Rectal smooth muscle tissue (tissue), 1 donor: ENCODE results near the gene SRPRB.

Experiments
- H3K27ac ChIP-seq: one replicate; pipeline ENCODE4 v1.7.0; 2013; ENCODE audit warnings: low read depth, low read length, inconsistent platforms
- H3K27me3 ChIP-seq: one replicate; pipeline ENCODE4 v1.7.0; 2013; ENCODE audit warnings: low read length; ENCODE audit not compliant: control insufficient read depth, insufficient read depth
- H3K36me3 ChIP-seq: one replicate; pipeline ENCODE4 v1.7.0; 2013; ENCODE audit warnings: low read length; ENCODE audit not compliant: control insufficient read depth, insufficient read depth
- H3K4me1 ChIP-seq: one replicate; pipeline ENCODE4 v1.7.0; 2013; ENCODE audit warnings: low read length; ENCODE audit not compliant: control insufficient read depth, insufficient read depth
- H3K4me3 ChIP-seq: one replicate; pipeline ENCODE4 v1.7.0; 2013; ENCODE audit warnings: low read length
- H3K9ac ChIP-seq: one replicate; pipeline ENCODE4 v1.7.0; 2013; ENCODE audit warnings: low read length

Gene SRPRB

DNA sequence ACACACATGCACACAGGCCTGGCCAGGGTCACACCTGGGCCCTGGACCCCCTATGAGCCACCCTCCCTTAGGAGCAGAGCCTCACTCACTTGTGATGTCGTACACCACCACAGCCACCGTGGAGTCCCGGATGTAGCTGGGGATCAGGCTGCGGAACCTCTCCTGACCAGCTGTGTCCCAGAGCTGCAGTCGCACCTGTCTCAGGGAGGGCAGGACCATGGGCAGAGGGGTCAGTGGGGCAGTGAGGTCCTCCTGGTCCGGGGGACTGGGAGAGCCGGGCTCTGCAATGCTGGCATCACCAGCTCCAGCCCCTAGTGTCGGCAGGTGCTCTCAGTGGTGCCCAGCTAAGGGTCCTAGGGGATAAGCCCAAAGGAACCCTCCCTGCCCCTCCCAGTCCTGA is 35.6 kb downstream of the SRPRB start:
- Histone ChIP-seq H3K36me3 (no peaks in the 10 kb centered on the region), H3K4me1 (no peaks in the 10 kb centered on the region), H3K27ac (no peak overlapping the region), H3K9ac (no peak overlapping the region), H3K27me3 (no peaks in the 10 kb centered on the region), H3K4me3 (no peak overlapping the region)

DNA sequence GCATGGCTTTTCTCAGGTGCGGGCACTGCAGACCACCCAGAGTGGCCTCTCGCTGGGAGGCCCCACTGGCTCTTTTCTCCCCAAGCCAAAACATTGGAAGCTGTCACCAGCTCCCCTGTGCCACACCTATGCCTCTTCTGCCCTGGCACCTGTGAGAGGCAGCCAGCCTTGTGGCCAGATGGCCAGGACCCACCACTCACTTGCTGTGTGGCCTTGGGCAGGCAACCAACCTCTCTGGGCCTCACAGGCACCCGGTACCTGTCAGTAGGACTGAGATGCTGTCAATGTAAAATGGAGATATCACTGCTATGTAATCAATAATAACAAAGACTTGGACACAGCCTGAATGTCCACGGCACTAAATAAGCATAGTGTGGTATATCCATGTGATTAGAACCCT is 36.5 kb downstream of the SRPRB start:
- no peaks in the 10 kb centered on the region for H3K4me1 ChIP-seq
- H3K4me3 ChIP-seq: no peak overlapping the region
- no peak overlapping the region for H3K9ac ChIP-seq
- H3K27me3 ChIP-seq: no peaks in the 10 kb centered on the region
- no peaks in the 10 kb centered on the region for H3K36me3 ChIP-seq
- no peak overlapping the region for H3K27ac ChIP-seq

DNA sequence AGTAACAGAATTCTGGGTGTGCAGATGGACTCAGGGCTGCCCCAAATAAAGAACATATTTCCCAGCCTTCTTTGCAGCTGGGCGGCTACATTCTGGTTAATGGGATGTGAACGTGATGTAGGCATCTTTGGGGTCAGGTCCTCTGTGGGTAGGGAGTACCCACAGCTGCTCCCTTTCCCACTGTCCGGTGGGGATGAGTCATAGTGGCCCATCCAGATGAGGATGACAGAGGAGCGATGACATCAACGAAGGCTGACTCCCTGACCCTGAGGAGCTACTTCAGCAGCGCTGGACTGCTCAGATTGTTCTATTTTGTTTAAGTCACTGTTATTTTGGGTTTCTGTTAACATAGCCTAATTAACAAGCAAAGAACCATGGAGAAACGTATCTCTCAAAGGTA is 38.0 kb downstream of the SRPRB start:
- Histone ChIP-seq H3K27ac (no peak overlapping the region), H3K9ac (no peak overlapping the region), H3K4me3 (no peak overlapping the region)

GRCh38 chr3:133845127-133845526 is 39.5 kb downstream of the SRPRB start:
- H3K27me3 ChIP-seq: no peaks in the 10 kb centered on the region
- no peak overlapping the region for H3K4me3 ChIP-seq
- no peak overlapping the region for H3K9ac ChIP-seq
- no peaks in the 10 kb centered on the region for H3K36me3 ChIP-seq
- H3K4me1 ChIP-seq: no peaks in the 10 kb centered on the region
- H3K27ac ChIP-seq: no peak overlapping the region

More for the DNA sequence above, 38.0 kb downstream of the SRPRB start:
- H3K36me3 ChIP-seq: no peaks in the 10 kb centered on the region
- H3K27me3 ChIP-seq: no peaks in the 10 kb centered on the region
- H3K4me1 ChIP-seq: no peaks in the 10 kb centered on the region

DNA sequence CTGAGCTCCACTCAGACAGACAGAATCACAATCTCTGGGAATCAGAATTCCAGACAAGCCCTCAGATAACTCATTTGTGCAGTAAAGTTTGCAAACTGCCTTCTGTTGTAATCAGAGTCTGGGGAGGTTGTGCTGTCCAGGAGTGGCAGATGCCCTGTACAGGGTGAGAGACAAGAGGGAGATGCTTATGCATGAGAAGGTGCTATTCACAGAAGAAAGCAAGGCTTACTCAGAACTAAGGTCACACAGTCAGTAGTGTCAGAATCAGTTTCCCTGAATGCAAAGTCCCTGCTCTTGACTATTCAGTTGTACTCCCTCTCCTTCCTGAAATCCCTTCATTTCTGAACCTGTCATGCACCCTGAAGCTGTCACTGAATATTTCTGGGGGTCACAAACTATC is 43.7 kb downstream of the SRPRB start:
- H3K27me3 ChIP-seq: no peaks in the 10 kb centered on the region
- H3K4me3 ChIP-seq: no peak overlapping the region
- H3K36me3 ChIP-seq: no peaks in the 10 kb centered on the region
- H3K4me1 ChIP-seq: no peaks in the 10 kb centered on the region
- no peak overlapping the region for H3K9ac ChIP-seq
- no peak overlapping the region for H3K27ac ChIP-seq

- no peaks in the 10 kb centered on the region for H3K4me1 ChIP-seq
- no peaks in the 10 kb centered on the region for H3K27me3 ChIP-seq
- no peak overlapping the region for H3K4me3 ChIP-seq
- H3K36me3 ChIP-seq: no peaks in the 10 kb centered on the region
- H3K9ac ChIP-seq: no peak overlapping the region
- no peak overlapping the region for H3K27ac ChIP-seq
These were observed 44.4 kb downstream of the SRPRB start for GRCh38 chr3:133850034-133850433.

- Histone ChIP-seq H3K36me3 (no peaks in the 10 kb centered on the region), H3K9ac (no peak overlapping the region), H3K4me3 (no peak overlapping the region), H3K27me3 (no peaks in the 10 kb centered on the region), H3K27ac (no peak overlapping the region), H3K4me1 (no peaks in the 10 kb centered on the region)
These were observed 45.8 kb downstream of the SRPRB start for GRCh38 chr3:133851266-133851906.

GRCh38 chr3:133851931-133852330 is 46.3 kb downstream of the SRPRB start:
- no peak overlapping the region for H3K9ac ChIP-seq
- H3K4me3 ChIP-seq: no peak overlapping the region
- no peaks in the 10 kb centered on the region for H3K36me3 ChIP-seq
- H3K4me1 ChIP-seq: no peaks in the 10 kb centered on the region
- no peaks in the 10 kb centered on the region for H3K27me3 ChIP-seq
- no peak overlapping the region for H3K27ac ChIP-seq

DNA sequence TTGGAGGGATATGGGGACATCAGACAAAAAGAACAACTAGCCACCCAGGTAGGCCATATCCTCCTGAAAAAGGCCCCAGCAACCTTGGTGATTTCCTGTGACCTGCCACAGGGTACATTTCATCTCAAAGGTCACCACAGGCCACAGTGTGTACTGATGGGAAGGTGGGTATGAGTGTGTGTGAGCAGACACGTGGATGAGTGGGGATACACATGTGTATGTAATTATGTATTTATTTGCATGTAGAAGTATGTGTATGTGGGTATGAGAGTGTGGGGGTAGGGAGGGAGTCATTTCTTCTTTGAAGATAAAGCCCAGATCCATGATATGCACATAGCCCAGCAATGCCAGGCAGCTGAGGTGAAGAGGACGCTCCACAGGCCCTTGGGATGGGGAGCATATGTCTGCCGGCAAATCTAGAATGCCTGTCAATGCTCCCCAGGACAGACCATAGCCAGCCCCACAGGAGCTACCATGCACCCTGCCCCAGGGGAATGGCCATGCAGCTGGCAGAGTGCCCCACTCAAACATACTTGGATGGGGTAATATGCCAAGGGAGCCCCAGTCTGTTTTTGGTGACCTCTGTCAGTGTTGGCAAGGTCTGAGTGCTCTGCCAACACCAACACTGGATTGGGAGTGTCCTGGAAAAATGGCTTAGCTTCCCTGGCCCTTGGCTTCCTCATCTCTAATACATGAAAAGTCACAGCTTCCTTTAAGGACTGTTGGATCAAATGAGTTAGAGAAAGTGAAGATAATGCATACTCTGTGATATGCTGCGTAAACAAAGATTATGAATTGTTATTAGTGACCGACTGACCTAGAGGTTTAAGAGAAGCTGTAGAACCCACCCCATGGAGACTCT is 47.7 kb downstream of the SRPRB start:
- H3K36me3 ChIP-seq: no peaks in the 10 kb centered on the region
- no peaks in the 10 kb centered on the region for H3K4me1 ChIP-seq
- H3K27ac ChIP-seq: no peak overlapping the region
- H3K27me3 ChIP-seq: no peaks in the 10 kb centered on the region
- H3K9ac ChIP-seq: no peak overlapping the region
- H3K4me3 ChIP-seq: no peak overlapping the region

DNA sequence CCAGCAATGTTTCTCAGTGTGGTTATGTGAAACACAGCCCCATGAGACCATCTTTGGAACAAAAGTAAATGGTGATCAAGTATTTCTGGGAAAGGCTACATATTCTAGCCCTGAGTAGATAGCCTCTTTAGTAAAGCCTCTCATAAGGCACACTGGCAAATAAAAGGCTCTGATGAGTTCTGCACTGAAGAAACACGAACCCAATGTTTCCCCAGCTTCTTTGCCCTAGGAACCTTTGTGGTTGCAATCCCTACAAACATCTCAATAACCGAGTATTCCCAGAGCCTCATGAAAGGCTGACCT is 48.3 kb downstream of the SRPRB start:
- Histone ChIP-seq H3K36me3 (no peaks in the 10 kb centered on the region), H3K27ac (no peak overlapping the region), H3K4me3 (no peak overlapping the region), H3K4me1 (no peaks in the 10 kb centered on the region), H3K9ac (no peak overlapping the region), H3K27me3 (no peaks in the 10 kb centered on the region)

- Histone ChIP-seq H3K4me1 (no peaks in the 10 kb centered on the region), H3K9ac (no peak overlapping the region), H3K4me3 (no peak overlapping the region), H3K27ac (no peak overlapping the region), H3K27me3 (no peaks in the 10 kb centered on the region), H3K36me3 (no peaks in the 10 kb centered on the region)
These were observed 48.8 kb downstream of the SRPRB start for GRCh38 chr3:133854264-133855001.

- no peaks in the 10 kb centered on the region for H3K36me3 ChIP-seq
- H3K27me3 ChIP-seq: no peaks in the 10 kb centered on the region
- no peak overlapping the region for H3K27ac ChIP-seq
- no peak overlapping the region for H3K9ac ChIP-seq
- H3K4me1 ChIP-seq: no peaks in the 10 kb centered on the region
- H3K4me3 ChIP-seq: no peak overlapping the region
These were observed 49.4 kb downstream of the SRPRB start for GRCh38 chr3:133855002-133855370.
